GM19468 (cell line): ENCODE data around the gene DDR1.

Source experiments
- ATAC-seq: cut with Tn5 transposase; IDR thresholded peaks from one replicate; pipeline ENCODE4 v1.9.1; 2021; ENCODE audit warnings: mild to moderate bottlenecking, moderate library complexity, moderate number of reproducible peaks; ENCODE audit not compliant: unreplicated experiment; ENCODE audit errors: extremely low read depth

The DDR1 gene

DNA sequence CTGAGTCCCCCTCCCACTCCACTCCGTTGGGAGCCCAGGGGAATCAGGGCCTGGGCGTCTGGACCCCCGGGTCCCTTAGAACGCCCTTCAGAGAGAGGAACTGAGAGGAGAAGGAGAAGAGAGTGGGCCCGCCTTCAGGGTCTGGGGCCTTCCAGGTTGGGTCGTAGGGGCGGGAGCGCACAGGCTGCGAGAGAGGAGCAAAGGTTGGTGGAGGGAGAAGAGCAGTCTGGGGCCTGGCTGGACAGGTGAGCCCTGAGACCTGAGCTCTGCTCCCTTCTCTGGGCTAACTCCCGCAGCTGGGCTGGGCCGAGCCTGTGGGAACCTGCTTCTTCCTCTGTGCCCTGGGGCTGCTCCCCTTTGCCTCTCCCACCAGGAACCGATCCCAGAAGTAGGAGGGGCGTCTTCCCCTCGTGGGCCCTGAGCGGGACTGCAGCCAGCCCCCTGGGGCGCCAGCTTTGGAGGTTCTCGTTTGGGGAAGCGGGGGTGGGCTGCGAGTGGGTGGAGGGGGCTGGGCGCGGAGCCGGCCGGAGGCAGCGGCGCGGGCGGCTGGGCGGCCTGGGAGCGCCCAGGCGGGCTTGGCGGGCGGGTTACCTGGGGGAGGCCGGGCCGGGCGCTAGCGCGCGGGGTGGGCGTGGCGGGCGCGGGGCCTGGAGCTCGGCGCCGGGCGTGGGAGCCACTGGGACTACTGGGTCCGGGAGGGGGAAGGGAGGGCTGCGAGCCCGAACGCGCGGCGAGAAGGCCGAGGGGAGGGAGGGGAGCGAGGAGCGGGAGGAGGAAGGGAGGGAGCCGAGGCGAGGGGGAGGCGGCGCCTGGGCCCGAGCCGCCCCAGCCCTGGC is at the start of gene DDR1:
Gene DDR1 (plus strand): TSS at position 835 of the 836 bp plus-strand sequence. CDS start 4,211 bp downstream, outside the sequence.
- ATAC-seq, result no peak

DNA sequence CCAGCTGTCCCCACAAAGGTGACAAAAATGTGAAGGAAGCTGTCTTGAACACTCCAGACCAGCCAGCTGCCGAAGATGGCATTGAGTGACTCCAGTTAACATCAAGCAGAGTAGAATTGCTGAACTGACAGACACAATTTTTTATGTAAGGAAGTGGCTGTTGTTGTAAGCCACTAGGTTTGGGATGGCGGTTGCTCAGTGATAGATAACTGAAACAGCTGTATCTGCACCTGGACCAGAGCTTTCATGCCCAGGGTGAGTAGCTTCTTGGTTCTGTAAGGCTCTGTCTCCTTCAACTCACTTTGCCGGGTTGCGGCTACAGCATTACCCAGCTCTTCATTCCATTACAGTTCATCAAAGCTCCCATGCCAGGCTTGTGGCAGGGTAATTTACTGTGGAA is 49.7 kb upstream of the DDR1 start:
- no peak for ATAC-seq

DNA sequence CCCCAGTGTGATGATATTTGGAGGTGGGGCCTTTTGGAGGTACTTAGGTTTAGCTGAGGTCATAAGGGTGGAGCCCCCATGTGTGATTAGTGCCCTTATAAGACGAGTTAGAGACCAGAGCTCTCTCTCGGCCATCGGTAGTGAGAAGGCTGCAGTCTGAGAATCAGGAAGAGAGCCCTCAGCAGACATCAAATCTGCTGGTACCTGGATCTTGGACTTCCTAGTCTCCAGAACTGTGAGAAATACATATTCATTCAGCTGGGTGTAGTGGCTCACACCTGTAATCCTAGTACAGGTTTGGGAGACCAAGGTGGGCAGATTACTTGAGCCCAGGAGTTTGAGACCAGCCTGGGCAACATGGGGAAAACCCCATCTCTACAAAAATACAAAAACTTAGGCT is 48.7 kb upstream of the DDR1 start:
- no peak for ATAC-seq

DNA sequence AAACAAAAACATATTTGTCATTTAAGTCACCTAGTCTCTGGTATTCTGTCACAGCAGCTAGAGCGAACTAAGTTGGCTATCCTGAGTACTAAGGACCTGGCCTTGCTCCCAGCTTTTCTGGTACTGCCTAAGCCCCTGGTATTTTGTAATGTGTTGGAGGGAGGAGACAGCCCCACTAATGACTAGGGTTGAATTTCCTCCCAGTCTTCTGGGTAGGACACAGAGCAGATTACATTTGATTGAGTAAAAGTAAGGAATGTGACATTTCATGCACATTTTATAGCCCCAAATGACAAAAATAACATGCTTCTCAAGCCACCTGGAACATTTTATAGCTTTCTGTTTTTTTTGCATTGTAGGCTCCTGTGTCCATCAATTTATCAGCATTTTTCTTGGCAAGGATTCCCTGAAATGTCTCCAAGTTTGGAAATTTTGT is 47.9 kb upstream of the DDR1 start:
- ATAC-seq, result no peak

DNA sequence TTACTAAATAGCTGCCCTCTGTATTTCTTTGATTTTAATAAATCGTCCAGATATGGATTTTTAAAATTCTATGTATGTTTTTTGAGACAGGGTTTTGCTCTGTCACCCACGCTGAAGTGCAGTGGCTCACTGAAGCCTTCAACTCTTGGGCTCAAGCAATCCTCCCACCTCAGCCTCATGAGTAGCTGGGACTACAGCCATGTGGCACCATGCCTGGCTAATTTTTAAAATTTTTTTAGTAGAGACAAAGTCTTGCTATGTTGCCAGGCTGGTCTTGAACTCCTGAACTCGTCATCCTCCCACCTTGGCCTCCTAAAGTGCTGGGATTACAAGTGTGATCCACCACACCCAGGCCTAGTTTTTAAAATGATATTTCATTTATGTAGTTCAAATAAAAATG is 47.4 kb upstream of the DDR1 start:
- no peak for ATAC-seq

DNA sequence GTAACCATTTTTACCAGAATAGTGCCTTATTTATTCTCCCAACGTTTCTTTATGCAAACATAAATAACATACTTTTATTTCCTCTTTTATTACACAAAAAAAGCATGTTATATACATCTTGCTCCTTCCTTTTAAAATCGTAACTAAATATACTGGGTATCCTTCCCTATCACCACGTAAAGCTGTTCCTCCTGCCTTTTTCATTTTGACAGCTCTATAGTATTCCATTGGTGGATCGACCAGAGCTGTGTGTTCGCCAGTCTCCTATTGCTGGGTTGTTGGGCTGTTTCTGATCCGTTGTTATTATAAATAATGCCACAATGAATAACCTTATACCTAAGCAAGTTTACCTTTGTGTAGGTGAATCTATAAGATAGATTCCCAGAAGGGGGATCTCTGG is 46.9 kb upstream of the DDR1 start:
- ATAC-seq, result no peak

DNA sequence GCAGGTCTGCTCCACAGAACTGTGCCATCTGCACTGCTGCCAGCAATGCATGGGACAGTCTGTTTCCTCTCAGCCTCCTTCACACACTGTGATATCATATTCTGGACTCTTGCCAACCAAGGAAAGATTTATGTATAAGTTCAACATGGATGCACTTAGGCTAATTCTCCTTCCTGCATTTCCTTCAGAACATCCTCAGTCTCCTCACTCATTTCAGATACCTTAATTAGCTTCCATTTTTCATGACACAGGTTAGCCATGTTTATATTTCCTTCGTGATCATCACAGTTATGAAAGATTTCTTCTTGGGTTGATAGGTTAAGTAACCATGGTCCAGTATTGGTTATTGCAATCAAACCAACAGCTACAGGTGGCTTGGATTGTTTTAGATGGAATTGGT is 46.4 kb upstream of the DDR1 start:
- ATAC-seq, result no peak

DNA sequence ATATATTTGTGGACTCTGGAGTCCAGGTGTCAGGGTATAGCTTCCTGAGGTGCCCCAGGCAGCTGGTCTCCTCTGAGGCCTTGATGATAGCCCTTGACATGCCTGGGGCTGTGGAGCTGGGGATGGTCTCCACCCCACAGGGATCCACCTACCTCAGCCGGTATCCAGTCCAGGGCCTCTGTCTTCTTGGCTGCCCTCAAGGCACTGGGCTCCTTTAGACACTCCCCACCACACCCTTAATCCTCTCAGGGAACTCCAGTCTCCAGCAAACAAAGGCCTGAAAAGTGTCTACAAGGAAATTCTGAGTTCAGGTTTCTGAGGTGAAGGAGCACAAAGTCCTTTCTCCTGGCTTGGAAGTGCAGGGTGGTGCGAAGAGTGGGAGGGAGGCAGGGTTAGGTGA is 44.6 kb upstream of the DDR1 start:
- no peak for ATAC-seq

DNA sequence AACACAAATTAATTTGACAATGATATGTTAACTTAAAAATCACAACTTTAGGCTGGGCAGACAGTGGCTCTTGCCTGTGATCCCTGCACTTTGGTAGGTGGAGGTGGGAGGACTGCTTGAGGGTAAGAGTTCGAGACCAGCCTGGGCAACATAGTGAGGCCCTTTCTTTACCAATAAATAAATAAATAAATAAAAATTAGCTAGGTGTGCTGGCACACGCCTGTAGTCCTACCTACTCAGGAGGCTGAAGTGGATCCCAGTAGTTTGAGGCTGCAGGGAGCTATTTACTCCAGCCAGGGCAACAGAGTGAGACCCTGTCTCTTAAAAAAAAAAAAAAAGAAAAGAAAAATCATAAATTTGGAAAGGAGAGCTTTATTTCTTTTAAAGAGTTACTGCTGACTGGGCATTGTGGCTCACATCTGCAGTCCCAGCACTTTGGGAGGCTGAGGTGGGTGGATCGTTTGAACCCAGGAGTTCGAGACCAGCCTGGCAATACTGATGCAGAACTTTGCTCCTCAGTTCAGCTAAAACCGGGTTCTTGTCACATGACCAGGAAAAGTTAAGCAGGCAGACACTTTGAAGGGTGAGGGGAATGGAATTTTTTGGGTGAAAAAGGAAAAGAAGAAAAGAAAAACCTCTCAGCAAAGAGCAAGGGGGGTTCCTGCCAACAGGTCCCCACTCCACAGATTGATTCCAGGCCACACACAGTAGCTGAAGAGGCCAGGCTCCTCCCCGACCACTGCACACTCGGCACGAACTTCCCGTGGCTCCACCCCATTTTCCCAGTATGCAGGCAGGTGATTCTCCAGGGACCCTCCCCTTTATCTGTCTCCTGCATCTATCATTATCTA is 44.0 kb upstream of the DDR1 start:
- ATAC-seq, result no peak

DNA sequence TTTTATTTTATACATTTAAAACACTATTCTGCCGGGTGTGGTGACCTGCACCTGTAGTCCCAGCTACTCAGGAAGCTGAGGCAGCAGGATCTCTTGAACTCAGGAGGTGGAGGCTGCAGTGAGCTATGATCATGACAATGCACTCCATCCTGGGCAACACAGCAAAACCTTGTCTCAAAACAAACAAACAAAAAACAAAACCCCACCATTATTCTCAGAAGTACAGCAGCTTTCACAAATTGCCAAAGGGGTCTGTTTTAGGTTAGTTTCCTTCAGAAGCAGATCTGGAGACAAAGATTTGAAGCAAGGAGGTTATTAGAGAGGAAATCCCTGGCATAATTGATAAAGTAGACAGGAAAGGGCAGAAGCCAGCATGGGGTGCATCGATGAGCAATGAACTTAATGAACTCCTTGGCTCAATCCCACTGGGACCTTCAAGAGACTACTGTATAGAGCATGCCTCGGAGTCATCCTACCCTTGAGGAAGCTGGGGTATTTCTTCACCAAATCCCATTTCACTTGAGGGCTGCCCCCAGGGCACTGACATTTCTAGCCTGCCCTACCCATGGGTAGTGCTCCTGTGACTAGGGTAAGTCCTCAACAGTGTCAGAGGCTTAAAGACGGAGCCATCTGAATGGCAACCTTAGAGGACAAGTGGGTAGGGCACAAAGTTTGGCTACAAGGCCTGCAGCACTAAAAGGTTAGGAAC is 43.2 kb upstream of the DDR1 start:
- no peak for ATAC-seq

DNA sequence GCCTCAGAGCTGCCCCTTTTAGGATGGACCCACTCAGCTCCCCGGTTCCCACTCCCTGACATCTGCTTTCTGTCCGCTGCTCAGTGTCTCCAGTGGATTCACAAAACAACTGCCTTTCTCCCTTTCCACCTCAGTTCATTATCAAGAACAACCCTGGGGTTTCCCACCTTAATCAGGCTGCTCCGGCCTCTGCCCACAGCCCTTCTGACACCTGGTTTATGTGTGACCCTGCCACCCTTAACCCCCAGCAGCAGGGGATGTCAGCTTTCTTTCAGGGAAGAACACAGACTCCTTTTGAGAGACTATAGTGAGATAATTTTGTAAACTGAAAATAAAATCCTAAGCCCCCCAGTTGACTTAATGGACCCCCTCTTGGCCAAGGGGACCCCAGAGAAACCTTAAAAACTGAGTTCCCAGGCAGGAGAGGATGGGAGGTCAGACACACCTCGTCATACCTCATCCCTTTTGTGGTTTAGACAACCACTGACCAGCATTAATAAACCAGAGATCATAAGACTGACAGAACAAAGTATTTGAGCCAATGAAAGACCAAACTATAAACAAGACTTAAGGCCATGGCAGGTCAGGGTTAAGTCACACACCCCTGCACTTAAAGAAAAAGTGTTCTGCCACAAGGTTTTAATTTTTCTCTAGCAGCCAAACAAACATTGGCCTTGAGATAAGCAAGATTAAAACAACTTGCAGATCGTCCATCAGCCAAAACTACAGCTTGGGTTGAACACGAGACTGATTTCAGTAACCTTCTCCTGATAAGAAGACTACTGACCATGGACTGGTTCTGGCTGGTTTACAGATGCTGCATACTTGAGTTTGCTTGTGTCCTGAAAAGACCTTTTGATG is 42.4 kb upstream of the DDR1 start:
- ATAC-seq, result no peak

DNA sequence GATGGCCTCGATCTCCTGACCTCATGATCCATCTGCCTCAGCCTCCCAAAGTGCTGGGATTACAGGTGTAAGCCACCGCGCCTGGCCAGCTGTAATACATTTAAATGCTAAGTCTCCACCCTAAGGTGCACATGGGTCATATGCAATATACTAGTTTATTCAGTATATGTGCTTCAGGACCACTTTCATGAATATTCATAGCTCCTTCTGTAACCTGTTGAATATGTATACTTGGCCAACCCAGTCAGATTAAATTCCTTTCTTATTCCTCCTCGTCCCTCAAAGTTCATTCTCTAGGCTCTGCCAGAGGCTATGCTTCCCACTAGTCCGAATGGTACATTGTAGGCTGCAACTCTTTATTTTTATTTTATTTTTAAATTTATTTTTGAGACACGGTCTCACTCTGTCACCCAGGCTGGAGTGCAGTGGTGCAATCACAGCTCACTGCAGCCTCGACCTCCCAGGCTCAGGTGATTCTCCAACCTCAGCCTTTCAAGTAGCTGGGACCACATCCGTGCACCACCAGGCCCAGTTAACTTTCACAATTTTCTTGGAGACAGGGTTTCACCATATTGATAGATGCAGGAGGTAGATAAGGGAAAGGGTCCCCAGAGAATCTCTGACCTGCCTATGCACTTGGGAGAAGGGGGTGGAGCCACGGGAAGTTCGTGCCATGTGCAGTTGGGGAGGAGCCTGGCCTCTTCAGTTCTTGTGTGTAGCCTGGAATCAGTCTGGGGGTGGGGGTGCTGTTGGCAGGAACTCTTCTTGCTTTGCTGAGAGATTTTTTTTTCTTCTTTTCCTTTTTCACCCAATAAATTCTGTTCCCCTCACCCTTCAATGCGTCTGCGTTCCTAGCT is 41.3 kb upstream of the DDR1 start:
- no peak for ATAC-seq

DNA sequence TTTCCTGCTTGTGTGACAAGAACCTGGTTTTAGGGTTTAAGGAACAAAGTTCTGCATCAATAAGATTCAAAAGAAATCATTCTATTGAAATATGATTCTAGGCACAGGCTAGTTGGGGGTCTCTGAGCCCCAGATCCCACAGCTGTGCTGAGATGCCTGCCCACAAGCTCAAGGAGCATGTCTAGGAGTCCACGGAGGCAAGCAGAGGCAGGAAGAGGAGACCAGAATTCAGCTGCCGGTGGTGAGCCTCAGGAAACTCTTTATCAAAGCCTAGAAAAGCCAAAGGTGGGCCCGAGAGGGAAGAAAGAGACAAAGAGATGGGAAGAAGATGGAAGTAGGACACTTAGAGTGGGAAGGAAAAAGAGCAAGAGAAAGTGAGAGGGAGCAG is 40.7 kb upstream of the DDR1 start:
- no peak for ATAC-seq

DNA sequence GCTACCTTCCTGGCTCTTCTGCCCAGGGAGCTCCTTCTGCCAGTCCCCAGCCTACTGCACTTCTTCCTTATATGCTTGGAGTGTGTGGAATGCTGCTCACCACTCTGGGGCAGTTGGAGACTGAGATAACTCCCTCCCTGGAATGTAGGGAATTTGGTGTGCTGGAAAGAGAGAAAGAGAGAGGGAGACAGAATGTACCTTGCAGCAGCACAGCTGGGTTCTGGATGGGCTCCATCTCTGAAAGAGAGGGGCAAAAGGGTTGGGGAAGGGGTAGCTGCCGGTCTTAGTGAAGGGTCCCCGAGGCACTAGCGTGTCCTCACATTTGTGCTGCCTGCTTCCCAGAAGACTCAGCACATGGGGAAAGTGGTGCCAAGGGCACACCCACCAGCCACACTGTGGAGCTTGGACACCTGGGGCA is 40.2 kb upstream of the DDR1 start:
- ATAC-seq, result no peak

DNA sequence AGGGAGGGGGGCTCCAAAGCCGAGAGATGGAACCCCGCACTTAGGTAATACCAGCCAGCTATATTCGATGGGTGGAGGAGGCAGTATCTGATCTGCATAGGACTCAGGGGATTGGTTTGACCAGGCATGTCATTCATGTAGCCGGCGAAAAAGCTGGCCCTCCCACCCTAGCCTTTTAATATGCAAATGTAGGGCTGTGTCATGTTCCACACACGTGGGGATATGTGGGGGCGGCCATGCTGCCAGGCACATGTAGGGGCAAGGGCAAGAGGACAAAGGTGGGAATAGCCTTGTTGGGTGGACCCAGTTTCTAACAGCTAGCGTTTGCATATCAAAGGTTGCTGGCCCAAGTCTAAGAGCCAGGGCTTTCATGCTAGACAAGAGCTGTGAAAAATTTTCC is 39.1 kb upstream of the DDR1 start:
- no peak for ATAC-seq

DNA sequence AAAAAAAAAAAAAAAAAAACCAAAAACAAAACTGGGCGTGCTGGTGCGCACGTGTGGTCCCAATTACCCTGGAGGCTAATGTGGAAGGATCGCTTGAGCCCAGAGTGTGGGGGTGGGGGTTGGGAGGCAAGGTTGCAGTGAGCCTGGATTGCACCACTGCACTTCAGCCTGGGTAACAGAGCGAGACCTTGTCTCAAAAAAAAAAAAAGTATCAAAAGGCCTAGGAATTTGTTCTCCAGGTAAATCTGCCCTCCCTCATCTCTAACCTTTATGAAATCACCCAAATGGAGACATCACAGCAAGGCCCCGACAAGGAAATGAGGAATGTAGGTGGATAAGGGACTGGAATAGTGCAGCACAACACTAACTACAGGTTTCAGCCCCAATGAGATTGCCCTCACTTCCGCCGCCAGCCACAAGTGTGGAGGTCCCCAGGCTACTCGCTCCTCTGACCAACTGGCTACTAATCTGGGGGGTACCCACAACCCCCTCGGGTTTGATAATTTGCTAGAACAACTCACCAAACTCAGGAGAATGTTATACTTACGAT is 36.8 kb upstream of the DDR1 start:
- no peak for ATAC-seq

DNA sequence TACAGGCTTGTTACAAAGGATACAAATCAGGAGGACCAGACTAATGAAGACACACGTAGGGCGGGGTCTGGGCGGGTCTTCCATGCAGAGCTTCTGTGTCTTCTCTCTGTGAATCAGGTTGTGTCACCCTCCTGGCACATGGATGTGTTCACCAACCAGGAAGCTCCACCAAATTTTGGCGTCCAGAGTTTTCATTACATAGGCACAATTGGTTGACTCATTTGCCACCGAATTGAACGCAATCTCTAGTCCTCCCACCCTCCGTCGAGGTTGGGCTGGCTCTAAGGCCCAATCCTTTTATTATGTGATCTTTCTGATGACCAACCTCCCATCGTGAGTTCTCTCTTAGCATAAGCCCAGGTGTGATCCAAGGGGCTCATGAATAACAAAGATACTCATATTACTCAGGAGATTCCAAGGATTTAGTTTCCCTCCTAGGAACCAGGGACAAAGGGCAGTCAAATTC is 36.3 kb upstream of the DDR1 start:
- ATAC-seq, result no peak

DNA sequence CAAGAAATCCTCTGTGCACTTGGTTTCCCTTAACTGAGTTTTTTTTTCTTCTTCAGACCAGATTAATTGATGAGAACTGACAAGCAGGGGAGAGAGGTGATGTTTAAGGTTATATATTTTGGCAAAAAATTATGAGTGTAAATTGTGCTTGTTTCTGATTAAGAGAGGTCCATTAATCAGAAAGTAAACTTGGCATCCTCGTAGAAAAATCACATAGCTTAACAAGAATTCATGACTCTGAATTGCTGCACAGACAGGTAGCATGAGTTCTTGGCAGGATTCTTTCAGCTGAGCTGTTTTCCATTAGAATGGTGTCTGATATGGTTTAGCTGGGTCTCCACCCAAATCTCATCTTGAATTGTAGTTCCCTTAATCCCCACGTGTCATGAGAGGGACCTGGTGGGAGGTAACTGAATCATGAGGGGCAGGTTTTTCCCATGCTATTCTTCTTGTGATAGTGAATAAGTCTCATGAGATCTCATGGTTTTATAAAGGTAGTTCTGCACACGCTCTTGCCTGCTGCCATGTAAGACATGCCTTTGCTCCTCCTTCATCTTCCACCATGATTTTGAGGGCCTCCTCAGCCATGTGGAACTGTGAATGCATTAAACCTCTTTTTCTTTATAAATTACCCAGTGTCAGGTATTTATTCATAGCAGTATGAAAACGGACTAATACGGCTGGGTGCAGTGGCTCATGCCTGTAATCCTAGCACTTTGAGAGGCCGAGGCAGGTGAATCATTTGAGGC is 34.2 kb upstream of the DDR1 start:
- ATAC-seq, result no peak
